Hepatocyte (in vitro differentiated cells): ENCODE results near the gene HECW1.

Source experiments
- CTCF ChIP-seq: fragments of 200-600 bp; sonication (generic); IDR thresholded peaks from 2 replicates; pipeline ENCODE4 v1.5.1; 2016; ENCODE audit warnings: antibody characterized with exemption, mild to moderate bottlenecking; ENCODE audit not compliant: poor library complexity
- EZH2 ChIP-seq: fragments of 200-600 bp; sonication (generic); IDR thresholded peaks from 2 replicates; pipeline ENCODE4 v1.6.1; 2016; ENCODE audit warnings: antibody characterized with exemption, mild to moderate bottlenecking, borderline replicate concordance
- EZH2phosphoT487 ChIP-seq: fragments of 200-600 bp; sonication (generic); IDR thresholded peaks from one replicate; pipeline ENCODE4 v1.6.1; 2018; ENCODE audit warnings: antibody characterized with exemption, mild to moderate bottlenecking, low read depth, moderate library complexity; ENCODE audit not compliant: unreplicated experiment, severe bottlenecking

GRCh38 chr7:43460733-43461348 lies 348.4 kb downstream of the HECW1 start:
- TF ChIP-seq CTCF (no peak), EZH2 (no peak), EZH2phosphoT487 (no peak)
